Spinal cord (tissue), 10 donors: ENCODE data around the gene DCTD. TPM values are rescaled to one million over a fixed set of nuclear protein-coding genes. Genes with fewer than 3 reads are reported as not detected.
A peak's percentile ranks its signal among the peaks of the same experiment; 100 is the strongest.

Experiments used
- DNase-seq, 6 donors: peaks; one replicate each; pipeline versions ENCODE4 v3.0.0 to v3.0.0-alpha.2; 2013 to 2015; ENCODE audit warnings: low spot score in 6 of 6, low read depth in 4 of 6
- H3K27ac ChIP-seq: one replicate; pipeline ENCODE4 v1.5.1; 2013; ENCODE audit warnings: low read depth, low read length, control low read depth
- H3K27me3 ChIP-seq: one replicate; pipeline ENCODE4 v1.6.1; 2013; ENCODE audit warnings: low read length; ENCODE audit not compliant: control insufficient read depth, insufficient read depth
- H3K36me3 ChIP-seq: one replicate; pipeline ENCODE4 v1.6.1; 2013; ENCODE audit warnings: low read length; ENCODE audit not compliant: control insufficient read depth, insufficient read depth
- H3K4me1 ChIP-seq: one replicate; pipeline ENCODE4 v1.6.1; 2013; ENCODE audit warnings: low read length; ENCODE audit not compliant: control insufficient read depth, insufficient read depth
- H3K4me3 ChIP-seq: one replicate; pipeline ENCODE4 v1.5.1; 2013; ENCODE audit warnings: low read depth, low read length, control low read depth
- H3K9me3 ChIP-seq: one replicate; pipeline ENCODE4 v1.6.1; 2013; ENCODE audit warnings: low read length; ENCODE audit not compliant: control insufficient read depth, insufficient read depth
- WGBS: methylation state at CpG from one replicate; pipeline ENCODE4 v1.1.5; 2013; ENCODE audit warnings: missing lambda C conversion rate; ENCODE audit not compliant: insufficient coverage; 5-methylcytosine and 5-hydroxymethylcytosine counted together
- polyA plus RNA-seq, 2 donors: library from polyadenylated mRNA; unstranded; fragments of 120-200 nt; gene quantifications; one replicate each; pipeline ENCODE4 v1.2.1, GENCODE V29; 2013; ENCODE audit not compliant: insufficient read length in 2 of 2
- total RNA-seq, 2 donors: library from RNA; depleted of rRNA in 1 of 2; stranded (reverse); fragments of 120-200 nt in 1 of 2; fragments of >200 nt in 1 of 2; gene quantifications; one replicate each; pipeline versions ENCODE4 v1.2.3 to v1.2.4, GENCODE V29; 2013 to 2014
- donor health status: healthy.

The DCTD gene
- total and polyA plus RNA-seq, 4 donors = 43.4 to 71.8 (median 62.4) TPM

GRCh38 chr4:182886205-182886604 lies 31.0 kb downstream of the DCTD start:
- Histone ChIP-seq H3K4me1 (peaks cover 22% of the 10 kb centered on the region), H3K9me3 (peaks cover 3% of the 10 kb centered on the region), H3K27me3 (peaks cover 2% of the 10 kb centered on the region), H3K36me3 (peaks cover 8% of the 10 kb centered on the region), H3K4me3 (no peak overlapping the region), H3K27ac (no peak overlapping the region)
- 87% methylated on average over 6 of the region's 6 CpGs for WGBS
- DNase-seq = no peak

- no peak overlapping the region for H3K4me3 ChIP-seq
- H3K36me3 ChIP-seq = peaks cover 8% of the 10 kb centered on the region
- DNase-seq = peak in 2 of 6 donors; percentile 64 to 82
- peaks cover 3% of the 10 kb centered on the region for H3K9me3 ChIP-seq
- H3K27ac ChIP-seq = no peak overlapping the region
- peaks cover 2% of the 10 kb centered on the region for H3K27me3 ChIP-seq
- H3K4me1 ChIP-seq = peaks cover 25% of the 10 kb centered on the region
- WGBS = 28% methylated on average over 2 of the region's 3 CpGs
Observed at GRCh38 chr4:182885738-182886077, 31.5 kb downstream of the DCTD start.

- no peak overlapping the region for H3K27ac ChIP-seq
- peaks cover 25% of the 10 kb centered on the region for H3K4me1 ChIP-seq
- H3K9me3 ChIP-seq = peaks cover 3% of the 10 kb centered on the region
- H3K36me3 ChIP-seq = peaks cover 5% of the 10 kb centered on the region
- 100% methylated on average over 1 of the region's 3 CpGs for WGBS
- no peak overlapping the region for H3K4me3 ChIP-seq
- DNase-seq = no peak
- peaks cover 2% of the 10 kb centered on the region for H3K27me3 ChIP-seq
Observed at GRCh38 chr4:182885022-182885737, 32.0 kb downstream of the DCTD start.

GRCh38 chr4:182884040-182884439 lies 33.1 kb downstream of the DCTD start:
- Histone ChIP-seq H3K4me1 (peaks cover 31% of the 10 kb centered on the region), H3K27ac (no peak overlapping the region), H3K4me3 (no peak overlapping the region), H3K27me3 (peaks cover 3% of the 10 kb centered on the region), H3K36me3 (peaks cover 4% of the 10 kb centered on the region), H3K9me3 (peaks cover 3% of the 10 kb centered on the region)
- DNase-seq = no peak
- WGBS = no CpG with 5 or more reads among the region's 3 CpGs

GRCh38 chr4:182883351-182883750 lies 33.8 kb downstream of the DCTD start:
- H3K4me3 ChIP-seq = no peak overlapping the region
- peaks cover 4% of the 10 kb centered on the region for H3K36me3 ChIP-seq
- peaks cover 38% of the 10 kb centered on the region for H3K4me1 ChIP-seq
- 98% methylated on average over 7 of the region's 8 CpGs for WGBS
- peaks cover 3% of the 10 kb centered on the region for H3K9me3 ChIP-seq
- peaks cover 9% of the 10 kb centered on the region for H3K27me3 ChIP-seq
- H3K27ac ChIP-seq = no peak overlapping the region
- no peak for DNase-seq

GRCh38 chr4:182881914-182882313 lies 35.3 kb downstream of the DCTD start:
- WGBS = 7% methylated on average over 16 of the region's 16 CpGs

GRCh38 chr4:182880387-182881356 lies 36.5 kb downstream of the DCTD start:
- DNase-seq = peak in 4 of 6 donors; percentile 61 to 88 (median 74)
- Histone ChIP-seq H3K36me3 (no peaks in the 10 kb centered on the region), H3K4me3 (peak overlapping the region; percentile 13), H3K27ac (peak overlapping the region; percentile 19), H3K4me1 (peaks cover 47% of the 10 kb centered on the region), H3K27me3 (peaks cover 9% of the 10 kb centered on the region), H3K9me3 (peaks cover 3% of the 10 kb centered on the region)
- 27% methylated on average over 20 of the region's 26 CpGs for WGBS

More at GRCh38 chr4:182881914-182882313, 35.3 kb downstream of the DCTD start:
- H3K27ac ChIP-seq = no peak overlapping the region
- peaks cover 3% of the 10 kb centered on the region for H3K9me3 ChIP-seq
- peaks cover 38% of the 10 kb centered on the region for H3K4me1 ChIP-seq
- no peak overlapping the region for H3K4me3 ChIP-seq
- peaks cover 9% of the 10 kb centered on the region for H3K27me3 ChIP-seq
- peak in 2 of 6 donors; percentile 73 to 77 for DNase-seq
- H3K36me3 ChIP-seq = peaks cover 4% of the 10 kb centered on the region

GRCh38 chr4:182879913-182880312 lies 37.3 kb downstream of the DCTD start:
- WGBS = 84% methylated on average over 9 of the region's 9 CpGs
- DNase-seq = no peak
- H3K27me3 ChIP-seq = peaks cover 12% of the 10 kb centered on the region
- no peaks in the 10 kb centered on the region for H3K36me3 ChIP-seq
- H3K27ac ChIP-seq = peak overlapping the region; percentile 19
- H3K4me1 ChIP-seq = peaks cover 52% of the 10 kb centered on the region
- H3K4me3 ChIP-seq = no peak overlapping the region
- H3K9me3 ChIP-seq = peaks cover 3% of the 10 kb centered on the region

GRCh38 chr4:182878633-182879495 lies 38.3 kb downstream of the DCTD start:
- peaks cover 59% of the 10 kb centered on the region for H3K4me1 ChIP-seq
- no peak overlapping the region for H3K27ac ChIP-seq
- H3K27me3 ChIP-seq = peaks cover 15% of the 10 kb centered on the region
- no peaks in the 10 kb centered on the region for H3K36me3 ChIP-seq
- no peak for DNase-seq
- H3K9me3 ChIP-seq = peaks cover 3% of the 10 kb centered on the region
- 80% methylated on average over 13 of the region's 16 CpGs for WGBS
- H3K4me3 ChIP-seq = no peak overlapping the region
